ENCODE measurements around the gene A3GALT2.
"Not testable (repeated sequence)": the region's sequence is repeated elsewhere in the genome, so short reads cannot be mapped to it uniquely, and the experiment has no call there.

The A3GALT2 gene

GRCh38 chr1:33294071-33295010, 26.6 kb downstream of the A3GALT2 start:
- DNase-seq (ENCODE audit: low spot score) = no peak

GRCh38 chr1:33292726-33293340, 28.1 kb downstream of the A3GALT2 start:
- DNase-seq (ENCODE audit: low spot score) = no peak

GRCh38 chr1:33290615-33291014, 30.3 kb downstream of the A3GALT2 start:
- not testable (repeated sequence) for DNase-seq (ENCODE audit: low spot score)

GRCh38 chr1:33289858-33290154, 31.1 kb downstream of the A3GALT2 start:
- DNase-seq (ENCODE audit: low spot score) = no peak

GRCh38 chr1:33288976-33289857, 31.7 kb downstream of the A3GALT2 start:
- no peak for DNase-seq (ENCODE audit: low spot score)

- no peak for DNase-seq (ENCODE audit: low spot score)
Observed at GRCh38 chr1:33287317-33287716, 33.6 kb downstream of the A3GALT2 start.

- DNase-seq (ENCODE audit: low spot score) = no peak
Observed at GRCh38 chr1:33286451-33287185, 34.3 kb downstream of the A3GALT2 start.

GRCh38 chr1:33284049-33284448, 36.8 kb downstream of the A3GALT2 start:
- DNase-seq (ENCODE audit: low spot score) = no peak

GRCh38 chr1:33282791-33283190, 38.1 kb downstream of the A3GALT2 start:
- DNase-seq (ENCODE audit: low spot score) = no peak

- DNase-seq (ENCODE audit: low spot score) = no peak
Observed at GRCh38 chr1:33281554-33282303, 39.2 kb downstream of the A3GALT2 start.

GRCh38 chr1:33280091-33280661, 40.7 kb downstream of the A3GALT2 start:
- DNase-seq (ENCODE audit: low spot score) = no peak

GRCh38 chr1:33277488-33278084, 43.3 kb downstream of the A3GALT2 start:
- DNase-seq (ENCODE audit: low spot score) = no peak

- DNase-seq (ENCODE audit: low spot score) = no peak
Observed at GRCh38 chr1:33276573-33277298, 44.2 kb downstream of the A3GALT2 start.

- DNase-seq (ENCODE audit: low spot score) = no peak
Observed at GRCh38 chr1:33275706-33276572, 45.0 kb downstream of the A3GALT2 start.

GRCh38 chr1:33275195-33275594, 45.7 kb downstream of the A3GALT2 start:
- DNase-seq (ENCODE audit: low spot score) = no peak

GRCh38 chr1:33274446-33274845, 46.5 kb downstream of the A3GALT2 start:
- DNase-seq (ENCODE audit: low spot score) = no peak

- peak; percentile 17 for DNase-seq (ENCODE audit: low spot score)
Observed at GRCh38 chr1:33273961-33274371, 46.9 kb downstream of the A3GALT2 start.

- DNase-seq (ENCODE audit: low spot score) = no peak
Observed at GRCh38 chr1:33273406-33273805, 47.5 kb downstream of the A3GALT2 start.

GRCh38 chr1:33272930-33273329, 48.0 kb downstream of the A3GALT2 start:
- no peak for DNase-seq (ENCODE audit: low spot score)

Measured in kidney tubule cell (primary cell).